ENCODE measurements around the gene ZNF605.
"Not testable (repeated sequence)": the region's sequence is repeated elsewhere in the genome, so short reads cannot be mapped to it uniquely, and the experiment has no call there.

The ZNF605 gene

DNA sequence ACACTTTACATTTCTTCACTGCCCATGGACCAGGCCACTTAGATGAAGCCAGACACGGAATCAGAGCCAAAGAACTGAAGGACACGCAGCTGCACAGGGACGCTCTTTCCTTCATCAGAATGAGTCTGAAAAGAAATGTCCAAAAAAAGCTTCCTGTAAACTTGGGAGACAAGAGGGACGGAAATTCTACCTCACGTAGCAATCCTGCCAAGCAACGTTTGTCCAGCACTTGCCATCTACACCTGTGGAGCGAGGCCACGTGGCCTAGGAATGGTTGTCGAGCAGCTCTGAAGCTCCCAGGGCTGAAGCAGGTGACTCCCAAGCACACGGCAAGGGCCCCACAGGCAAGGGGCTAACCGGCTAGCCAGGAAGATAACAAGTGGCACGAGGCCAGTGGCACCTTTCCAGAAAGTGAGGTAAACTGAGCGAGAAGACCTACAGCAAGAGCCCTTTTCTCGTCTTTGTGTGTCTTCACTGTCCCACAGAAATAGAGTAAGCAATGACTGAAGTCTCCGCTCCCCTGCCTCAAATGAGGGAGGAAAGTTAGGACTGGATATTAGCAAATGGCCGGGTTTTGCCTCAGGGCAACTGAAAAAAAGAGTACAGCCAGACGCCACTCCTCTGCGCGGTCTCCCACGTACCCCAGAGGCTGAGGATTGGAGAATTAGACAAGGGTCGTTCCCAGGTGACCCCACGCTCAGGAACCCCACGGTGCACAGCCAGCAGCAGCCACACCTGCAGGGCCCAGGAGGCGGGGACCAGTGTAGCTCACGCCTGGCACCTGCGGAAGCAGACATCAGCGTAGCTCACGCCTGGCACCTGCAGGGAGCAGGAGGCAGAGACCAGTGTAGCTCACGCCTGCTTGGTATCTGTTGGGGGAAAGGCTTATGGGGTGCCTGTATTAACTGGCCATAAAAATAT, 7.7 kb downstream of the ZNF605 start:
- DNase-seq, result no peak

DNA sequence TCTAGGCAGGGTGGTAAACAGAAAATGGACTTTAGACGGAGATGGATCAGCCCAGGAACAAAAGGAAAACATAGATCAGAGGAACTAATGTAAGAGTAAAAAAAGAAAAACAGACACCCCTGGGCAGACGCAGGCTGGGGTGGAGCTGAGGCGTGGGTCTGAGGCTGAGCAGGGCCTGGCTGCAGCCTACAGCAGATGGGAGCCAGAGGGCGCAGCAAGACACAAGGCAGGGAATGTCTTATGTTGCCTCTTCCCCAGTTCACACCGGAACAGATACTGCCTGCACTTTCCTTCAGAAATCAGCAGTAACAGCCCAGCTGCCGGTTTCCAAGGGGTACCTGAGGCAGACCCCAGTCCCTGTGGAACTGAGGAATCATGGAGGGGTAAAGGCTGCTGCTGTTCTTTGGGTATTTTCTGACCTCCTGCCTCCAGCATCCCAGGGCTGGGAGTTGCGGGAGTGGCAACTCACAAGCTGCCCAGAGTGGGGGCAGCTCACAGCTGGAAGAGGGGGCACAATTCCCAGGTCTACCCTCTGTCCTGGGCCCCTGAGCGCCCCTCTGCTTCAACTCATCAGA, 9.8 kb downstream of the ZNF605 start:
- no peak for DNase-seq

DNA sequence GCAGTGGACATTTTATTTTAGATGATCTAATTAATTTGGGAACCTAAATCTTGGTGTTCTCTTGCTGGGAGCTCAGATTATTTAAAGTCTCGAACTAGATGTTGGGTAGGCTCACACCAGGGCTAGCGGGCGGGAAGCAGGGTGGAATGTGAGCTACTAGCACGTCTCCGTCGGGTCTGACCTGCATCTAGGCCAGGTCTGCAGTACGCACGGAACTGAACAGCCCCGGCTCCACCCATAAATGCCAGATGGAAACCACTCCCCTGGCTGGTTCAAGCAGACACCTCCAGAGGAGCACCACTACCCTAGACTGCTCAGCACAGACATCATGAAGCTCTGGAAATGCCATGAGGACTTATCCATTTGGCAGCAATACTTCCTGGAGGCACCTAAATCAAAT, 10.3 kb downstream of the ZNF605 start:
- no peak for DNase-seq

DNA sequence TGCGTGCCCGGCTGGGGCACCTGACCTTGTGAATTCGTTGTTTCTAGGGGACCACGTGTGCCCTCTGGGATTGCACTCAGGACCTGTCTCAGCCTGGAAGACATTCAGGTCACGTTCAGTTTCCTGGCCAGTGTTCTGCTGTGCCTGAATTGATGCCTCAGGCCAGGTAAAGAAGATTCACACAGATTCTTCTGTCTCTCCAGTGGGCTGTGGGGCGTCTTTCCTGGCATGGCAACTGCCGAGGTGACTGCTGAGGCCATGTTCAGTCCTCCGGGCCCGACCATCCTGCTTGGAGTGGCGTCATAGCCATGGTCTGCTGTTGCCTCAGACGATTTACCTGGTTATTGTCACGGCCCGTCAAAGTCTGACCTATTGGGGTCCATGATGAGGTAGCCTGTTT, 13.5 kb downstream of the ZNF605 start:
- no peak for DNase-seq

DNA sequence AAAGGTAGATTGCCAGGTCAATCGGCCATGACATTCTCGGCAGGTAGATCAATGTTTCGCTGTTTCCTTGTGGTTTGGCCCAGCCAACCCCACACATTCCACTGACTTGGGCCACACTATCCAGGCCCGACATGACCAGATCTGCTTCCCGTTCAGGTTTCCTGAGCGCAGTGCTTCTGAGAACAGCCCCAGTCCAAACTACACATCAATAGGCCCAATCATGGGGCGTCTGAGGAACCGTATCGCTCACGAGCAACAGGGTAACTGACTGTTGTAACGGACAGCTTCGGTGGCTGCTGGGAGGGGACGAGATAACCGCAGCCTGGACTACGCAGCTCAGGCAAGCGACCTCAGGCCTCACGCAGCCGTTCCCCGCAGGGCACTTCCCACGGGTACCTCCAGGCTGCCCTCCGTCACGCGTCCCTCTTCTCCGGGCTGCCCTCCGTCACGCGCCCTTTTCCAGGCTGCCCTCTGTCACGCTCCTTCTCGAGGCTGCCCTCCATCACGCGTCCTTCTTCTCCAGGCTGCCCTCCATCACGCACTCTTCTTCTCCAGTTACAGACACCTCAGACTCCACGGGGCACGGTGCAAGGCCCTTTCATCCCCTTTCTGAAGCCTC, 14.7 kb downstream of the ZNF605 start:
- no peak for DNase-seq

DNA sequence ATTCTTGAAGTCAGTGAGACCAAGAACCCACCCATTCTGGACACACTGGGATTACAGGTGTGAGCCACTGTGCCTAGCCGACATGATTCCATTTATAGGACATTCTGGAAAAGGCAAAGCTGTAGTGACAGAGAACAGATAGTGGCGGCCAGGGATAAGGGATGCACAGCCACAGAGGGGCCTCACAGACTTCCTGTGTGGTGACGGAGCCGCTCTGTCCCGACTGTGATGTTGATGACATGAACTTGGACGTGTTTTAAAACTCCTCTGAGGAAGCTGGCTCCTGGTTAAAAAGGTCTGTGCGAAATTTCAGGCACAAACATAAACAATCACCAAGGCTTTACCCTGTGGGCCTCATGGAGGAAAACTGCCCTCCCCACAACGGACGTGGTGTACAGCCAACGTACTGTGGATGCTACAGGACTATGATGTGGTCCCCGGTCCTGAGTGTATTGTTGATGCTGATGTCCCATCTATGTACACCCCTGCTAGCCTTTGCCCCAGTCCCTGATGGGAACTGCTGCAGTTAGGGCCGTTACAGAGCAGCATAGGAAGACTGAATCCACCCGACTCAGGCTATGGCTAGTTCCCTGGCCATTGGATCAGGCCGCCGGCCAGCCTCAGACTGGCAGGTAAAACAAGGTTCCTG, 15.9 kb downstream of the ZNF605 start:
- no peak for DNase-seq

DNA sequence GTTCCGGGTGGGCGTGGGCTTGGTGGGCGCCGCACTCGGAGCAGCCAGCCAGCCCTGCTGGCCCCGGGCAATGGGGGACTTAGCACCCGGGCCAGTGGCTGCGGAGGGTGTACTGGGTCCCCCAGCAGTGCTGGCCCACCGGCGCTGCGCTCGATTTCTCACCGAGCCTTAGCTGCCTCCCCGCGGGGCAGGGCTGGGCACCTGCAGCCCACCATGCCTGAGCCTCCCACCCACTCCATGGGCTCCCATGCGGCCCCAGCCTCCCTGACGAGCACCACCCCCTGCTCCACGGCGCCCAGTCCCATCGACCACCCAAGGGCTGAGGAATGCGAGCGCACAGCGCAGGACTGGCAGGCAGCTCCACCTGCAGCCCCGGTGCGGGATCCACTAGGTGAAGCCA, 17.3 kb downstream of the ZNF605 start:
- not testable (repeated sequence) for DNase-seq

DNA sequence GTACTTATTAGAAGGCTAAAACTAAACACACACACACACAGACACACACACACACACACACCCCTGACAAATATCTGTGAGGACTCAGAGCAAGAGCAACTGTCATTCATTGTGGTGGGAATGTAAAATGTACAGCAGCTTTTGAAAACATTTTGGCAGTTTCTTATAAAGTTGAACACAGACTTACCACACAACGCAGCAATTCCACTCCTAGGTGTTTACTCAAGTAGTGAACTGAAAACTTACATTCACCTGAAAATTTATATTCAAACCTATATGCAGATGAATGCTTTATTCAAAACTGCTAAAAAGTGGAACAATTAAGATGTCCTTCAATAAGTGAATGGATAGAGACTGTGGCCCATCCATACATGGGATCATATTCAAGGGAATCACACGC, 18.6 kb downstream of the ZNF605 start:
- no peak for DNase-seq

DNA sequence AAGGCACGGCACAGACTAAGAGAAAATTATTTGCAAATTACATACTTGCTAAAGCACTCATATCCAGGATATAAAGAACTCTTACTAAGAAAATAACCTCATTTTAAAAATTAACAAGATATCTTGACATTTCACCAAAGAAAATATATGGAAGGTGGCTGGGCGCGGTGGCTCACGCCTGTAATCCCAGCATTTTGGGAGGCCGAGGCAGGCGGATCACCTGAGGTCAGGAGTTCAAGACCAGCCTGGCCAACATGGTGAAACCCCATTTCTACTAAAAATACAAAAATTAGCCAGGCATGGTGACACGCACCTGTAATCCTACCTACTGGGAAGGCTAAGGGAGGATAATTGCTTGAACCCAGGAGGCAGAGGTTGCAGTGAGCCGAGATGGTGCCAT, 19.2 kb downstream of the ZNF605 start:
- not testable (repeated sequence) for DNase-seq

DNA sequence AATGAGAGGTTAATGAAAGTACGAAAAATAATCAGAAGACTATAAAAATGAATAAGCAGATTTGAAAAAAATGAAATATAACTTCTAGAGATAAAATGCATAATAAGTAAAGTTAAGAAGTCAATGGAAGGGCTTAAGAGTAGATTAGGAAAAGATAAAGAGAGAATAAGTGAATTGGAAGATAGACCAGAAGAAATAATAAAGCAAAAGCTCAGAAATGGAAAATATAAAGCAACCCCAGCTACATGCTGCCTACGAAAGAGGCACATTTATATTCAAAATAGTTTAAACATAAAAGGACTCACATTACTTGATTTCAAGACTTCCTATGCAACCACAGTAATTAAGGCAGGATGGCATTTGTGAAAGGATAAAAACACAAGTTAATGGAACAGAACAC, 19.9 kb downstream of the ZNF605 start:
- no peak for DNase-seq

DNA sequence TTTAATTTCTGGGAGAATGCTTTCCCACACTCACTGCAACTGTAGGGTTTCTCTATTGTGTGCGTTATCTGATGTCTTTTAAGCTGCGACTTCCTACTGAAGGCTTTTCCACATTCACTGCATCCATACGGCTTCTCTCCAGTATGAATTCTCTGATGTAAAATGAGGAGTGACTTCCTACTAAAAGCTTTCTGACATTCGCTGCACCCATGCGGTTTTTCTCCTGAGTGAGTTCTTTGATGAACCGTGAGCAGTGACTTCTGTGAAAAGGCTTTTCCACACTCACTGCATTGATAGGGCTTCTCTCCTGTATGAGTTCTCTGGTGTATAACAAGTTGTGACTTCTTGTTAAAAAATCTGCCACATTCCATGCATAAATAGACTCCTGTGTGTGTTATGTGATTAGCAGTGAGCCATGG, 29.7 kb downstream of the ZNF605 start:
- no peak for DNase-seq

DNA sequence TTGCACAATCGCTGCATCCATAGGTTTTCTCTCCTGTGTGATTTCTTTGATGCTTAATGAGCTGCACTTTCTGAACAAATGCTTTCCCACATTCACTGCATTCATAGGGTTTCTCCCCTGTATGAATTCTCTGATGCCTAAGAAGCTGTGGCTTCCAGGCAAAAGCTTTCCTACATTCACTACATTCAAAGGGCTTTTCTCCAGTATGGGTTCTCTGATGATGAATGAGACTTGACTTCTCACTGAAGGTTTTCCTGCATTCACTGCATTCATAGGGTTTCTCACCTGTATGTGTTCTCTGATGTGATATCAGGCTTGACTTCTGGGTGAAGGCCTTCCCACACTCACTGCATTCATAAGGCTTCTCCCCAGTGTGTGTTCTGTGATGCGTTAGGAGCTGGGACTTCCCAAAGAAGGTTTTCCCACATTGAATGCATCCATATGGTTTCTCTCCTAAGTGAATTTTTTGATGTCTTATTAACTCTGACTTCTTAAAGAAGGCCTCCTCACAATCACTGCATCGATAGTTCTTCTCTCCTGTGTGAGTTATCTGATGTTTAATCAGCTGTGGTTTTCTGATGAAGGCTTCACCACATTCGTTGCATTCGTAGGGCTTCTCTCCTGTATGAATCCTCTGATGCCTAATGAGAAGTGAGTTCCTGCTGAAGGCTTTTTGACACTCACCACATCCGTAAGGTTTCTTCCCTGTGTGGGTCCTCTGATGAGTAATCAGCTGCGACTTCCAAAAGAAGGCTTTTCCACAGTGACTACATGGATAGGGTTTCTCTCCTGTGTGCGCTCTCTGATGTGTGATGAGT, 30.3 kb downstream of the ZNF605 start:
- DNase-seq, result no peak

DNA sequence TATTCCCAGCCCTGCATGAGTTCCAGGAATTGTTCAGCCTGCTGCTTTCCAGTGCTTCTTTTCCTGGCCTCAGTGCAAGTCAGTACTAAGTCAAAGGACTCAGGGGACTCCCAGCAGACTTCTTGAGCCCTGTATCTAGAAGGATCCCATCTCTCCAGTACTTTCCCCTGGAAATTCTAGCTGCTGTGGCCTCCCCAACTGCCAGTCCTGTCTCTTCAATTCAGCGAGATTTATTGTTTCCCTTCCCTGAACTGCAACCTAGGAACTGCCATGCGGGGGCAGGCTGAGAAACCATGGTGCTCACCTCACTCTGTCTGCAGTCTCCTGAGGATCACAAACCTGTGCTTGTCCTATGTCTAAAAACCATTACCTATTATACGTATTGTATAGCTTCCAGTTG, 31.8 kb downstream of the ZNF605 start:
- no peak for DNase-seq

DNA sequence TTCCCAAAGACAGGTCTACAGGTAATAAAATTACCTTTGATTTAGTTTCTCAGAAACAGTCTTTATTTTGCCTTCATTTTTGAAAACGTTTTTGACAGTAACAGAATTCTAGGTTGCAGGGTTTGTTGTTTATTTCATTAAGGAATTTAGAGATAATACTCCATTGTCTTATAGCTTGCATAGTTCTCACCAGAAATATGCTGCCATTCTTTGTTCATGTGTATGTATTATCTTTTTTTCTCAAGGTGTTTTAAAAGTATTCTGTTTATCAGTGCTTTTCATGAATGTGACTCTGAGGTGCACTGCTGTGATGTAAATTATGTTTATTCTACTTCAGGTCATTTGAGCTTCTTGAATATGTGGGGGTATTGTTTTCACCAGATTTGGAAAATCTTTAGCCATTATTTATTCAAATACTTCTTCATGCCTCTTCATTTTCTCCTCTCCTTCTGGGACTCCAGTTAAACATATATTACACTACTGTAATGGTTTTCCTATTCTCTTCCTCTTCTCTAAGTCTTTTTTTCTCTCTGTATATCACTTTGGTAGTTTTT, 32.7 kb downstream of the ZNF605 start:
- DNase-seq, result no peak

DNA sequence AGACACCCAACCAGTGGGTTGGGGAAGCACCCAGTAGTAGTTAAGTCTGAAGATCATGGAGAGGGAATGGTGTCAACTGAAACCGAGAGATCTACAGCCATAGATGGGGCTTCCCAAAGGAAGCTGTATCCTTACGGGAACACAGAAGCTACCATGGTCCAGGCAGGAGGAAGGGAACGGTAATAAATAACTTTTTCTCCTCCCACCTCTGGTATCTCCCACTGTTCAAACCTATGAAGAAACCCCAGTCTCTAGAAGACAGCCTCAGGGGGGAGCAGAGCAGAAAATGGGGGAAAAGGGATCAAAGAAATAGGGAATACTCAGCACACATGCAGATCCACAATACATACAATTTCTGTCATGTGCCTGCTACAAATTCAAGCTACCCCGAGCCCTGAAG, 33.4 kb downstream of the ZNF605 start:
- no peak for DNase-seq

DNA sequence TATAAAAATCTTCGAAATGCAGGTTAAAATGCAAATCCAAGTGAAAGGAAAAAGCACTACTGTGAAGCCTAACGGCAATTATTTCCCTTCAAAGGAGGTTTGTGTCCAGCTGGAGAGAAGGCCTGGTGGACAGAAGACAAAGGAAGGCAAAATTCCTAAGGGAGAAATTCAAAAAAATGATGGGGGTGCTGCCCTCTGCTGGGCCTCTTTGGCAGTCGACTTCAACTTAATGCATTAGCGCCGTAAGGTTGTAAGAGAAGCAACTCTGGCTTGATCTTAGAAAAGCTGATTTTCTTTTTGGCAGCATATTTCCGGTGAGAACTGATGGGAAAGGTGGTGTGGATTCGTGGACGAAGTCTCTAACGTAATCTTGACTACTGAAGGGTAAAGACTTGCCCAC, 34.4 kb downstream of the ZNF605 start:
- no peak for DNase-seq

DNA sequence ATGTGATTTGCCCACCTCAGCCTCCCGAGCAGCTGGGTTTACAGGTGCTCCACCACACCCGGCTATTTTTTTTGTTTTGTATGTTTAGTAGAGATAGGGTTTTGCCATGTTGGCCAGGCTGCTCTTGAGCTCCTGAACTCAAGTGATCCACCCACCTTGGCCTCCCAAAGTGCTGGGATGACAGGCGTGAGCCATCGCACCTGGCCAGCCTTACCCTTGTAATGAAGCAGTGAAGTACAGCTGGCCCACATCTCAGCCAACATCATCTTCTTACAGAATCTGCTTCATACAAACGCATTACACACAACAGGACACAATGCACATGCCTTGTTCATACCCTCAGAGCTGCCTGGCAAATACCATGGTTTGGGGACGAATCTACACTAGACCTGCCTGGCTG, 37.4 kb downstream of the ZNF605 start:
- DNase-seq, result no peak

DNA sequence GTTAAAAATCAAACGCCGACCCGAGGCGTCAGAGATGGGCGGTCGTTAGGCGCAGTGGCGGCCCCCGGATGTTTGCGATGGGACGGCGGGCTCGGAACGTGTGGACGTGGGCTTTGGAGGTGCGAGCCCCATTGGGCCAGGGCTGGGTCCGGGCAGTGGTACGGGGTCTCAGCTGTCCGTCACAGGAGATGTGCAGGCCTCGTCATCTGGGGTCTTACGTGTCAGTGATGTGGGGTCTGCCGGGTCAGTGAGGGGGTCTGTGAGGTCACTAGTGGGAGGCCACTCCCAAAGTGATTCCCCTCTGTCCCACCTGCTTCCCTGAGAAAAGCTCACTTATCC, 47.1 kb downstream of the ZNF605 start:
- DNase-seq, result no peak

DNA sequence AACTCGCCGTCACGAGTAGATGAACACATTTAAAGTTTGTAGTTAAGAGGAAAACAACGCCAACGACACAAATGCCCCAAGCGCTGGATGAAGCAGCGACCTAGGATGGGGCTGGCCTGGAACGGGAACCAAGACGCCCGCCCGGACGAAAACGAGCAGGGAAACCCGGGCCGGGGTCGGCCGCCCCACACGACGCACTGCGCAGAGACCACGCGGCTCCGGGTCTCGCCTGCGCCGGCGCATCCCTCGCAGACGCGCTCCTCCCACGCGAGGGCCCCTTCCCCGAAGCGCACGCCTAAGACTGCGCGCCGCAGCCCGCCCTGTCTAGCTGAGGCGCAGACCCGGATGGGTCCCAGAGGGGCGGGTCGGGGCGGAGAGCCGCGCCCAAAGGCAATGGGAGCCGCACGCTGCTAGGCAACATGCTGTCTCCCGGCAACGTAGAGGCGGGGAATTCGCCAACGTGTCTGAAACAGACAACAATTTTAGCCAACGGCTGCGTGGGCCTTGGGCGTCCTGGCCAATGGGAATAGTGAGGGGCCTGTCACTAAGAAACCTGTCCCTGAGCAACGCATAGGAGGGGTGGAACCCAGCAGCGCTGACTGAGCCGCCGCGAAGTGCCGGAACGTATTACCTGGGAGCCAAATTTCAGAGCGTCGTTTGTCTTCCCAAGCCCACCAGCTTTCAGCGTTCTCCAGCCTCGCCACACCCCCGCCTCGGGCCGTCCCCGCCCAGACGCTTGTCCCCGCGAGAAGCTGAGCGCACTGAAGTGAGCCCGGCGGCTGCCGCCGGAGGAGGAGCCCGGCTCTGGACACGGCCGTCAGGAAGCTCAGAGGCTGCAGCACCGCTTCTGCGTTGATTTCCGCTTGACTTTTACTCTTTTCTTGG, 47.7 kb downstream of the ZNF605 start:
- DNase-seq, result peak; percentile 98

DNA sequence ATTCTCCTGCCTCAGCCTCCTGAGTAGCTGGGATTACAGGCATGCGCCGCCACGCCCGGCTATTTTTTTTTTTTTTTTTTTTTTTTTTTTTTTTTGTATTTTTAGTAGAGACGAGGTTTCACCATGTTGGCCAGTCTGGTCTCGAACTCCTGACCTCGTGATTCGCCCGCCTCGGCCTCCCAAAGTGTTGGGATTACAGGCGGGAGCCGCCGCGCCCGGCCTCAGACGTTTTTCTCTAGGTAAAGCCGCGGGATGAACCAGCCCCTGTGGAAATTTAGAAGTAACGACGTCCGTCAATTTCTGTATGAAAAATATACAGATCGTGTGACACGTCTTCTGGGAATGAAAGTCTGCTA, 48.3 kb downstream of the ZNF605 start:
- DNase-seq, result not testable (repeated sequence)

DNA sequence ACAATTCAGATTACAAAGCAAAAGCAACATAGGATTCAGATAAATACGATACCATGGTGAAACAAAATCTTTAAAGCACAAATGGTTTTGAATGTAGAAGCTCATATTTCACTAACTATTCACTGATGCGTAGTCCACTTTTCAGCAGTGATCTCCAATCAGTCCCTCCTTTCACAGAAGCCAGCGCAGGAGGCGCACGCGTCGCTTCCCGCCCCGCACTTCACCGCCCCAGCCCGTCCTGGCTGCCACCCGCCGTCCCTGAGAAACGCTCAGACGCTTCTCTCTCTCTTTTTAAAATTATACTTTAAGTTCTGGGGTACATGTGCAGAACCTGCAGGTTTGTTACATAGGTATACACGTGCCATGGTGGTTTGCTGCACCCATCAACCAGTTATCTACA, 48.9 kb downstream of the ZNF605 start:
- DNase-seq, result no peak
